ENCODE measurements around the gene ZFYVE21.

Gene ZFYVE21

GRCh38 chr14:103692871-103693270, 22.7 kb upstream of the ZFYVE21 start:
- no peak for DNase-seq

GRCh38 chr14:103693515-103693914, 22.1 kb upstream of the ZFYVE21 start:
- no peak for DNase-seq

- no peak for DNase-seq
These were observed 21.0 kb upstream of the ZFYVE21 start for GRCh38 chr14:103694572-103695026.

- DNase-seq: no peak
These were observed 20.1 kb upstream of the ZFYVE21 start for GRCh38 chr14:103695296-103696069.

- DNase-seq: no peak
These were observed 19.6 kb upstream of the ZFYVE21 start for GRCh38 chr14:103696070-103696402.

GRCh38 chr14:103696466-103697071, 19.0 kb upstream of the ZFYVE21 start:
- DNase-seq: no peak

GRCh38 chr14:103697206-103697602, 18.4 kb upstream of the ZFYVE21 start:
- no peak for DNase-seq

- no peak for DNase-seq
These were observed 17.8 kb upstream of the ZFYVE21 start for GRCh38 chr14:103697603-103698379.

- no peak for DNase-seq
These were observed 17.0 kb upstream of the ZFYVE21 start for GRCh38 chr14:103698380-103699260.

GRCh38 chr14:103699261-103699661, 16.3 kb upstream of the ZFYVE21 start:
- no peak for DNase-seq

GRCh38 chr14:103699901-103700752, 15.5 kb upstream of the ZFYVE21 start:
- no peak for DNase-seq

GRCh38 chr14:103700753-103701490, 14.7 kb upstream of the ZFYVE21 start:
- DNase-seq: no peak

GRCh38 chr14:103702095-103702494, 13.5 kb upstream of the ZFYVE21 start:
- DNase-seq: no peak

GRCh38 chr14:103702497-103703432, 12.8 kb upstream of the ZFYVE21 start:
- no peak for DNase-seq

- DNase-seq: no peak
These were observed 11.9 kb upstream of the ZFYVE21 start for GRCh38 chr14:103703433-103704385.

- DNase-seq: no peak
These were observed 10.9 kb upstream of the ZFYVE21 start for GRCh38 chr14:103704708-103705107.

GRCh38 chr14:103705118-103705503, 10.5 kb upstream of the ZFYVE21 start:
- no peak for DNase-seq

- DNase-seq: no peak
These were observed 9.9 kb upstream of the ZFYVE21 start for GRCh38 chr14:103705504-103706284.
